Stimulated activated CD4-positive, alpha-beta T cell treated with anti-CD3 and anti-CD28 coated beads, Interleukin-1b, Interleukin-23, amount 100 ng/mL, for 1 hour (primary cell): Measurements from ENCODE around the gene SH3GLB2.
"Not testable (repeated sequence)": the region's sequence is repeated elsewhere in the genome, so short reads cannot be mapped to it uniquely, and the experiment has no call there.

Experiments
- DNase-seq, 2 donors: peaks; one replicate each; pipeline ENCODE4 v3.0.0-alpha.2; 2020; ENCODE audit warnings: low read depth in 2 of 2

SH3GLB2 gene

GRCh38 chr9:129014608-129015007 is 13.5 kb downstream of the SH3GLB2 start:
- no peak for DNase-seq

DNA sequence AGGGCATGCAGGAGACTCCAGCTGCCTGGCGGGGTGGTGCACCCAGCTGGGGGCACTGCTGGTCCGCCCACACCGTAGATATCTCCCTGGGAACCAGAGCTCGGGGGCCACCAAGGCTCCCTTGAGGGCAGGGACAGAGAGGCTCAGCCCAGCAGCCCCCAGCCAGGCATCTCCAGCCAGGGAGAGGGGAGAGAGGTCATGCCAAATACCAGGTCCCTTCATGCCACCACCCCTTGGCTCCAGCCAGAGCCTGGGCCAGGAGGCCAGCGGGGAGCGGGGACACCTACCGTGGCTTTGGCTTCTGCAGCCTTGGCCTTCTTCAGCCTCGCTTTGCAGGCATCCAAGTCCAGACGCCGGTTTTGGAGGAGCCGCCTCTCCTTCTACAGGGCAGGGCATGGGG is 14.0 kb downstream of the SH3GLB2 start:
- DNase-seq = no peak

GRCh38 chr9:129013674-129014073 is 14.5 kb downstream of the SH3GLB2 start:
- DNase-seq = no peak

- no peak for DNase-seq
Observed at GRCh38 chr9:129012893-129013448, 15.2 kb downstream of the SH3GLB2 start.

GRCh38 chr9:129012343-129012742 is 15.8 kb downstream of the SH3GLB2 start:
- DNase-seq = no peak

GRCh38 chr9:129011761-129012181 is 16.4 kb downstream of the SH3GLB2 start:
- no peak for DNase-seq

DNA sequence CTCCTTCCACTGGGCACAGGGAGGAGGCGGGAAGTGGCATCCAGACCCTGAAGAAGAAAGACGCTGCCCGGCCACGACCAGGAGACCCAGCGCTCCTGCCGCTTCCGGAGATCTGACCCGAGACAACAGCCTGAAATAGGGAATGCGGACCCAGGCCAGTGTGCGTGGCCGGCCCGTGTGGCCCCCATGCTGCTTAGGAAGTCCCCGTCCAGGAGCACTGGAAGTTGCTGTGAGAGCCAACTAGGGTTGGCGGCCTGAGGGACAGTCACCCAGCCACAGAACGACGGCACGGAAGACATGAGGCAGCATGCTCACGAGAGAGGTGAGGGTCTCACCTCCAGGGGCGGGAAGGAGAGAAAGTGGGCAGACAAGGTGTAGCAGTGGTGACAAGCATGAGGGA is 17.0 kb downstream of the SH3GLB2 start:
- DNase-seq = no peak

DNA sequence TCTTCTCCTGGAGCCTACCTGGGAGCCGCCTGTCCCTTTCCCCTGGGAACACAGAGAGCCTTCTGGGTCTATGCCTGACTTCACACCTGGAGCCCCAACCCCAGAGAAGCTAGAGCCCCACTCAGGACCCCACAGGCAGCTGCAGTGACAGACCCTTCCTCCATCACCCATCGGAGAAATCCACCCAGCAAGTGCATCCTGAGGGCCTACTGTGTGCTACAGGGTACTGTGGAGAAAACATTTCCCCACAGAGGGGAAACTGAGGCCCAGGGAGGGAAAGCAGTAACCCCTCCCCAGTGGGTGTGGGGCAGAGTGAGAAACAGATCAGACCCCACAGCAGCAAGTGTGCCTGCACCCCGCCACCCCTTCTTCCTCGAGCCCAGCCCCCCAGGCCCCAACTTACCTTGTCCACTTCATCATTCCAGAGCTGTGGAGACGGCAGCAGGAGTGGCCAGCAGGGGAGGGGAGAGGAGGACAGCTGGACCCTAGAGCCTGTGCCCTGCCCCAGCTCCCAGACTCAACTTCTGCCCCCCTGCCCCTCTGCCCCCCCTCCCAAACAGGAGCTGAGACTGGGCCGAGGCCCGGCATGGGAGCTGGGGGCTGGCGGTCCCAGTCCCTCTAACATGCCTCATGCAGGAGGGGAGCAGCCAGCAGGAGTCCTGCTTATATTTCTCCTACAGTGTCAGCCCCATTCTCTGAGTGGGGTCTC is 17.7 kb downstream of the SH3GLB2 start:
- DNase-seq = no peak

- DNase-seq = no peak
Observed at GRCh38 chr9:129009584-129010141, 18.5 kb downstream of the SH3GLB2 start.

GRCh38 chr9:129008986-129009583 is 19.0 kb downstream of the SH3GLB2 start:
- DNase-seq = no peak

GRCh38 chr9:129008469-129008965 is 19.6 kb downstream of the SH3GLB2 start:
- DNase-seq = no peak

GRCh38 chr9:129007766-129008468 is 20.2 kb downstream of the SH3GLB2 start:
- no peak for DNase-seq

- DNase-seq = no peak
Observed at GRCh38 chr9:129007035-129007765, 20.9 kb downstream of the SH3GLB2 start.

DNA sequence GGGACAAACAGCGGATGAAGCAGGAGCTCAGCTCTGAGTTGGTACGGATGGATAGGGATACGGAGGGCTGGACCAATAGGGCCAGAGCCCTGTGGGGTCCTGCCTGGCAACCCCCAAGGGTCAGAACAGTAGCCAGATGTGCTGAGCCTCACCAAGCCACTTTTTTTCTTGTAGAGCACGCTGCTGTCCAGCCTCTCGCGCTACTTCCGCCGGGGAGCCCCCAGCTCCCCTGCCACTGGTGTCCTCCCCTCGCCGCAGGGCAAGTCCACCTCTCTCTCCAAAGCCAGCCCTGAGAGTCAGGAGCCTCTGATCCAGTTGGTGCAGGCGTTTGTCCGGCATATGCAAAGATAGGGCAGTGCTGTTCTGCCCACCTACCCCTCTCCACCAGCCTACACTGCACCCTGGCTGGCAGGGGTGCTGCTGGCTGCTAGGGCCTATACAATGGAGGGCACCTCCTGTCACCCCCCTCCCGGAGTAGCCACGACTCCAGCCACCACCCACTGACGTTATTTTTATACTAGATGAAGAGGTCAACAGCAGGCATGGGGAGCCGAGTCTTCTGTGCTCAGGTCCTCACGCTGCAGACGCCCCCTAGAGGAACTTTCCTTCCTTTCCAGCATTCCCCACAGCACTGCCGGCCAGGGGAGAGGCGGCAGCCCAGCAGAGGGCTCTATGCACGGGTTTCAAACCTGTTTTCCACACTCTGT is 21.6 kb downstream of the SH3GLB2 start:
- DNase-seq = no peak

DNA sequence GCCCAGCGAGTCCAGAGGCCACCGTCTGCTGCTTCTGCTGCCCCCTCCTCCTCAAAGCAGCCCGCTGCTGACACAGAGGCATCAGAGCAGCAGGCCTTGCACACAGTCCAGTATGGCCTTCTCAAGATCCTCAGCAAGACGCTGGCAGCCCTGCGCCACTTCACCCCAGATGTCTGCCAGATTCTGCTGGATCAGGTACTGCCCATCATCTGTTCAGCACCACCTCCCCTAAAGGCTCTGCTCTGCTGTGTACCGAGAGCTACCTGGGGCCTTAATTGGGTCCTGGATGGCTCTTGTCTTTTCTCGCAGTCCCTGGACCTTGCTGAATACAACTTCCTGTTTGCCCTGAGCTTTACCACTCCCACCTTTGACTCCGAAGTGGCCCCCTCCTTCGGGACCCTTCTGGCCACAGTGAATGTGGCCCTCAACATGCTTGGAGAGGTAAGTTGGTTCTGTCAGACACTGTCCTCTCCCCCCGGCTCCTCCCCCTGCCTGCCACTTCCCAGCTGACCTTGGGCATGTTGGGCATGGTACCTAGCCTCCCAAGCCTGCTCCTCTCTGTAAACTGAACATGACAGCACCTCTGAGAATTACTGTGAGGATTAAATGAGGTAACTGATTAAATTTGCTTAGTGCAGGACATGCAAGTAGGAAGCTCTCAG is 22.7 kb downstream of the SH3GLB2 start:
- DNase-seq = no peak

DNA sequence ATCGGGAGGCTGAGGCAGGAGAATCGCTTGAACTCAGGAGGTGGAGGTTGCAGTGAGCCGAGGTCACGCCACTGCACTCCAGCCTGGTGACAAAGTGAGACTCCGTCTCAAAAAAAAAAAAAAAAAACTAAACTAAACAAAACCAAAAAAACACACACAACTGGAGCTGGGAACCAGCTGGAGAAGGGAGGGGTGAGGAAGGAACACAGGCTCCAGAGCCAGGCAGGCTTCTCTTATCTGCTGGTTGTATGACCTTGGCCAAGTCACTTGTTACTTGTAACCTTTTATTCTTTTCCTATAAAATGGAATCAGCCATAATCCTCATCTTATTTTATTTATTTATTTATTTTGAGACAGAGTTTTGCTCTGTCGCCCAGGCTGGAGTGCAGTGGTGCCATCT is 24.0 kb downstream of the SH3GLB2 start:
- DNase-seq = not testable (repeated sequence)

DNA sequence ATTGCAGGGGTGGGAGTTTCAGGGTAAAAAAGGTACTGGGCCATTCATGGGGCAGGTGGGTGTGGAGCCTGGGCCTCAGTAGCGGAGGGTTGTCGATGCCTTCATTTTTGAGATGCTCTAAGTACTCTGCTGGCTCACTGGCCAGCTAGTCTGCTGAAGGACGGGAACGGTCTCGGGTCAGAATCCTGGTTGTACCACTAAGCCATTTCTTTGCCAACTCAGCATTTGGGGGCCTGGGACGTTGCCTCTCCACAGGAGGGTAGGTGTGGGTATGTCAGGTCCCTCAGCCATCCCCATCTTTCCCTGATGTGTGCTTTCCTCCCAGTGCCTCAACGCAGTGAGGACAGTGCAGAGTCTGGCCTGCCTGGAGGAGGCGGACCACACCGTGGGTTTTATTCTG is 25.1 kb downstream of the SH3GLB2 start:
- DNase-seq = no peak

DNA sequence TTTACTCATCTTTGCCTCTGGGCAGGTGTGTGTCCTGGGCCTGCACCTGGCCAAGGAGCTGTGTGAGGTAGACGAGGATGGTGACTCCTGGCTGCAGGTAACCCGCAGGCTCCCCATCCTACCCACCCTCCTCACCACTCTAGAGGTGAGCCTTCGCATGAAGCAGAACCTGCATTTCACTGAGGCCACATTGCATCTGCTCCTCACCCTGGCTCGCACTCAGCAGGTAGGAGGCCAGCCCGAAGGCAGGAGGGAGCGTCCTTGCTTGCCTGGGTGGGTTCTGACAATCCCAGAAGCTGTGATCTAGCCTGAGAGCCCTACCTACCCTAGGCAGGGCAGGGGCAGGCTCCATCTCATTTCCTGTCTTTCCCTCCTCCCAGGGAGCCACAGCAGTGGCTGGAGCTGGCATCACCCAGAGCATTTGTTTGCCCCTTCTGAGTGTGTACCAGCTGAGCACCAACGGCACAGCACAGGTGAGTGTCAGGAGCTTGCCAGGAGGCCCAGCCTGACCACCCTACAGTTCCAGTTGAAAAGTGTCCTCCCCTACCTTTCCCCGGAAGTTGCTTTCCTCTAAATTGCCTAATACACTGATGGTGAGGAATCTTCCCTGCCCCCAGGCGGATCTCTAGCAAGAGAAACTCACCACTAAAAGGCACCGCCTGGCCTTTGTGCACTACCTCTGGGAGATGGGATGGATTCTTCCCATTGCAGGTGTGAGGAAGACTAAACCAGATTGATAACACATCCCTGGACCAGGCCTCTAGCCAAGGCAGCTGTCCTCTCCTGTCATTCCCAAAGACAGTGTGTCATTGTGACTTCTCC is 26.4 kb downstream of the SH3GLB2 start:
- DNase-seq = no peak

DNA sequence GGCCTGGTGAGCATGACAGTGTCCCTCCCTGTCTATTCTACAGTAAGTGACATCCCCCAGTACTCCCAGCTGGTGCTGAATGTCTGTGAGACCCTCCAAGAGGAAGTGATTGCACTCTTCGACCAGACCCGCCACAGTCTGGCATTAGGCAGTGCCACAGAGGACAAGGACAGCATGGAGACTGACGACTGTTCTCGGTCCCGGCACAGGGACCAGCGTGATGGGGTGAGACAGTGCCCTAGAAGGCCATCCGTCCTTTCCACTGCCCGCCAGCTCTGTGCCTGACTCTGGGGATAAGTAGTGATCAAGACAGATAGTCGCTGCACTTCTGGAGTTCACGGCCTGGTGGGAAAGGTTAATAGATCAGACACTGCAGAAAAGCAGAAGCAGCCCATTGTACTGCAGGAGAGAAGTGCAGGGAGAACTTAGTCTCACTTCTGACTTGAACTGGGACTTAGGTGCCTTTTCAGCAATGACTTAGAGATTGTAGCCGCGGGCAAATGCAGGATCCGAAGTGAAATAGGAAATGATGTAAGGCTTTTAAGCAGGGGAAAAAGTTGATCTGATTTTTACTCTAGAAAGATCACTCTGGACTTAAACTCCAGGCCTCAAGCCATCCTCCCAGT is 28.4 kb downstream of the SH3GLB2 start:
- no peak for DNase-seq
